Loucy (cell line): ENCODE measurements around the gene OR8K5.

Experiments used
- H2AFZ ChIP-seq: fragments of 200-600 bp; sonication (generic); 2 replicates; pipeline ENCODE4 v1.6.0; 2016; ENCODE audit warnings: antibody characterized with exemption, mild to moderate bottlenecking, low read length, moderate library complexity
- H3F3A ChIP-seq: fragments of 200-600 bp; 2 replicates; pipeline ENCODE4 v1.6.0; 2016; ENCODE audit warnings: antibody characterized with exemption, low read depth, mild to moderate bottlenecking
- H3K27me3 ChIP-seq: fragments of 200-600 bp; sonication (generic); 2 replicates; pipeline ENCODE4 v1.6.1; 2014; ENCODE audit warnings: low read length, mild to moderate bottlenecking; ENCODE audit not compliant: insufficient read depth, poor library complexity, severe bottlenecking
- H3K36me3 ChIP-seq: fragments of 200-600 bp; sonication (generic); 2 replicates; pipeline ENCODE4 v1.6.1; 2016; ENCODE audit warnings: low read length; ENCODE audit not compliant: insufficient read depth
- H3K4me1 ChIP-seq: fragments of 200-600 bp; sonication (generic); 2 replicates; pipeline ENCODE4 v1.5.1; 2014; ENCODE audit warnings: low read length, mild to moderate bottlenecking; ENCODE audit not compliant: insufficient read depth, poor library complexity, severe bottlenecking
- H3K4me2 ChIP-seq: fragments of 200-600 bp; sonication (generic); 2 replicates; pipeline ENCODE4 v1.6.0; 2014; ENCODE audit warnings: antibody characterized with exemption, low read length, low read depth, mild to moderate bottlenecking; ENCODE audit not compliant: poor library complexity, severe bottlenecking
- H3K4me3 ChIP-seq: fragments of 200-600 bp; sonication (generic); 2 replicates; pipeline ENCODE4 v1.5.1; 2014; ENCODE audit warnings: low read length, mild to moderate bottlenecking, mixed read lengths; ENCODE audit not compliant: poor library complexity, severe bottlenecking
- H3K79me2 ChIP-seq: fragments of 200-600 bp; sonication (generic); 2 replicates; pipeline ENCODE4 v1.6.1; 2014; ENCODE audit warnings: low read length; ENCODE audit not compliant: insufficient read depth
- H3K9ac ChIP-seq: fragments of 200-600 bp; sonication (generic); 2 replicates; pipeline ENCODE4 v1.6.0; 2014; ENCODE audit warnings: mild to moderate bottlenecking, low read depth, low read length, moderate library complexity; ENCODE audit not compliant: poor library complexity, severe bottlenecking
- H3K9me2 ChIP-seq: fragments of 200-600 bp; sonication (generic); replicated peaks from 2 replicates; pipeline ENCODE4 v1.6.1; 2016; ENCODE audit warnings: low read depth, low read length, mixed read lengths
- H3K9me3 ChIP-seq: fragments of 200-600 bp; sonication (generic); 2 replicates; pipeline ENCODE4 v1.6.1; 2014; ENCODE audit warnings: mild to moderate bottlenecking, antibody characterized with exemption, low read length, low read depth; ENCODE audit not compliant: insufficient read depth
- H4K20me1 ChIP-seq: fragments of 200-600 bp; sonication (generic); 2 replicates; pipeline ENCODE4 v1.6.0; 2014; ENCODE audit warnings: antibody characterized with exemption, low read length, mild to moderate bottlenecking; ENCODE audit not compliant: insufficient read depth, poor library complexity, severe bottlenecking
- CTCF ChIP-seq: fragments of 200-600 bp; sonication (generic); conservative IDR thresholded peaks from 2 replicates; pipeline ENCODE4 v1.5.1; 2014; ENCODE audit warnings: mild to moderate bottlenecking, antibody characterized with exemption, low read length
- EZH2phosphoT487 ChIP-seq: fragments of 200-600 bp; IDR thresholded peaks from 2 replicates; pipeline ENCODE4 v1.6.1; 2018; ENCODE audit warnings: antibody characterized with exemption, mild to moderate bottlenecking, moderate library complexity, borderline replicate concordance

The OR8K5 gene

GRCh38 chr11:56160217-56160616 lies at the start of gene OR8K5:
Gene OR8K5 (minus strand): TSS chr11:56160317. CDS start chr11:56160317, 0 bp downstream.
- Histone ChIP-seq H3K79me2 (no peaks in the 10 kb centered on the region), H3K9ac (no peak within 1 kb of the TSS), H3K9me3 (no peaks in the 10 kb centered on the region), H3K4me3 (no peak within 1 kb of the TSS), H3K27me3 (no peaks in the 10 kb centered on the region), H3F3A (no peaks in the 10 kb centered on the region), H2AFZ (no peak within 1 kb of the TSS), H3K9me2 (no peaks in the 10 kb centered on the region), H3K4me1 (no peaks in the 10 kb centered on the region), H3K36me3 (no peaks in the 10 kb centered on the region), H4K20me1 (no peaks in the 10 kb centered on the region), H3K4me2 (no peak within 1 kb of the TSS)
- TF ChIP-seq CTCF (no peak), EZH2phosphoT487 (no peak)

DNA sequence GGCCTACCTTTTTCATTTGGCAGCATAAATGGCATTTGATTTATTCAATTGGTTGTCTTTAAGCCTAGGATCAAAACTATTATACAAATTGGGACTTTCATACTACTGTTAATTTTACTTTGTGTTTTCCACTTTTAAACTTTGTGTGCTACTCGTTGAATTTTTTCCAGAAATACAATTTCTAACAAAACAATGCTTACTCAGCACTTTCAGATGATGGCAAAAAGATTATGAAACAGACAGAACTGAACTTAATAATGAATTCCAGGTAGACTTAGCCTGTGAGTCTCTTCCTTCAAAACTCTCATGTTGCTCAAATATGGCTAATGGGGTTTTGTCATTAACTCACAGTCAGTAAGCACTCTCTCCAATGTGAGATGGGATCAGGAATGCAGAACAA lies 47.7 kb upstream of the OR8K5 start:
- H3K9ac ChIP-seq = no peak overlapping the region
- H3F3A ChIP-seq = no peaks in the 10 kb centered on the region
- H3K4me2 ChIP-seq = no peak overlapping the region
- H2AFZ ChIP-seq = no peak overlapping the region
- no peaks in the 10 kb centered on the region for H3K4me1 ChIP-seq
- no peak for TF ChIP-seq CTCF
- no peak for TF ChIP-seq EZH2phosphoT487
- no peak overlapping the region for H3K4me3 ChIP-seq
- no peaks in the 10 kb centered on the region for H3K9me2 ChIP-seq
- no peaks in the 10 kb centered on the region for H3K27me3 ChIP-seq
- H3K9me3 ChIP-seq = no peaks in the 10 kb centered on the region
- no peaks in the 10 kb centered on the region for H4K20me1 ChIP-seq
- H3K36me3 ChIP-seq = no peaks in the 10 kb centered on the region
- H3K79me2 ChIP-seq = no peaks in the 10 kb centered on the region

- H3K9me3 ChIP-seq = no peaks in the 10 kb centered on the region
- no peak overlapping the region for H3K4me2 ChIP-seq
- H3K27me3 ChIP-seq = no peaks in the 10 kb centered on the region
- no peak overlapping the region for H3K9ac ChIP-seq
- H3F3A ChIP-seq = no peaks in the 10 kb centered on the region
- no peak overlapping the region for H3K4me3 ChIP-seq
- no peaks in the 10 kb centered on the region for H3K79me2 ChIP-seq
- H3K36me3 ChIP-seq = no peaks in the 10 kb centered on the region
- H2AFZ ChIP-seq = no peak overlapping the region
- TF ChIP-seq EZH2phosphoT487 (no peak), CTCF (no peak)
- H4K20me1 ChIP-seq = no peaks in the 10 kb centered on the region
- no peaks in the 10 kb centered on the region for H3K4me1 ChIP-seq
- H3K9me2 ChIP-seq = no peaks in the 10 kb centered on the region
Measured at GRCh38 chr11:56197367-56197766, 37.2 kb upstream of the OR8K5 start.
